ENCODE results near the gene MEX3D.

DNA sequence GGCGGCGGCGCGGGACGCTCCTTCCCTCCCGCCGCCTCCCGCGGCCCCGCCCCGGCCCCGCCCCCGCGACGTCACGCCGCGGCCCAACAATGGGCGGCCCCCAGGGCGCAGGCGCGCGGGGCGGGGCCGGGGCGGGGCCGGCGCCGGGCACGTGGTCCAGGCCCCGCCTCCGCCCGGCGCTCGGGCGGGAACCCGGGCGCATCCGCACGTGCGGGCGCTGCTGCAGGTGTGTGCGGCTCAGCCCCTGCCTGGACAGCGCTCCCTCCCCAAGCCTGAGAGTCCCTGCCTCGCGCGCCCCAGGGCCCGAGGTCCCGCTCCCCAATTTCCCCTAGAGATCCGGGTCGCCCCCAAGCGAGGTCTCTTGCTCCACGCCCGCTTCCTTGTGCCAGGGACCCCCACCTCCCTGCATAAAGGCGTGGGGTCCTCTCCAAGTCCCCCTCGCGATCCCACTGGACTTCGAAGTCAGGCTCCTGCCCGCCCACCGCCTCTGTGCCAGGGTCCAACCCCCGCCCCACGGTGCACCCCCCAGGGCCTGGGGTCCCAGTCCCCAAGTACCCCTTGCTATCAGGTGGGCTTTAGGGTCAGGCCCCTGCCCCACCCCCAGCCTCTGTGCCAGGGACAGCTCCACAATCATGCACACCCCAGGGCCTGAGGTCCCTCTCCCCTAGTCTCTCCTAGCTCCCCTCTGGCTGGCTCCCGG, at the start of gene MEX3D:
- TF ChIP-seq, protein P1, sequence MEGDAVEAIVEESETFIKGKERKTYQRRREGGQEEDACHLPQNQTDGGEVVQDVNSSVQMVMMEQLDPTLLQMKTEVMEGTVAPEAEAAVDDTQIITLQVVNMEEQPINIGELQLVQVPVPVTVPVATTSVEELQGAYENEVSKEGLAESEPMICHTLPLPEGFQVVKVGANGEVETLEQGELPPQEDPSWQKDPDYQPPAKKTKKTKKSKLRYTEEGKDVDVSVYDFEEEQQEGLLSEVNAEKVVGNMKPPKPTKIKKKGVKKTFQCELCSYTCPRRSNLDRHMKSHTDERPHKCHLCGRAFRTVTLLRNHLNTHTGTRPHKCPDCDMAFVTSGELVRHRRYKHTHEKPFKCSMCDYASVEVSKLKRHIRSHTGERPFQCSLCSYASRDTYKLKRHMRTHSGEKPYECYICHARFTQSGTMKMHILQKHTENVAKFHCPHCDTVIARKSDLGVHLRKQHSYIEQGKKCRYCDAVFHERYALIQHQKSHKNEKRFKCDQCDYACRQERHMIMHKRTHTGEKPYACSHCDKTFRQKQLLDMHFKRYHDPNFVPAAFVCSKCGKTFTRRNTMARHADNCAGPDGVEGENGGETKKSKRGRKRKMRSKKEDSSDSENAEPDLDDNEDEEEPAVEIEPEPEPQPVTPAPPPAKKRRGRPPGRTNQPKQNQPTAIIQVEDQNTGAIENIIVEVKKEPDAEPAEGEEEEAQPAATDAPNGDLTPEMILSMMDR (conservative IDR thresholded peaks at IDR 0.05; ENCODE audit: low read depth in 2 of 2) = no peak
- peak; percentile 38; the same call in 1 of the 2 replicates for TF ChIP-seq POLR2AphosphoS5 (IDR thresholded peaks at IDR 0.05; ENCODE audit: low read depth)
- TF ChIP-seq STAT1 (IDR thresholded peaks at IDR 0.05; ENCODE audit: unreplicated experiment) = no peak
- no peak for TF ChIP-seq EZH2 (IDR thresholded peaks at IDR 0.05; ENCODE audit: low read depth, unreplicated experiment)
